IPS DF 4.7 (cell line): ENCODE data around the gene EPHX1.
"Not testable (repeated sequence)": the region's sequence is repeated elsewhere in the genome, so short reads cannot be mapped to it uniquely, and the experiment has no call there.

ENCODE experiments used
- DNase-seq: peaks from one replicate; pipeline ENCODE4 v3.0.0-alpha.2; 2013; ENCODE audit warnings: low spot score; ENCODE audit errors: extremely low read depth

Gene EPHX1

GRCh38 chr1:225809842-225810578 is at the start of gene EPHX1:
TSS of gene EPHX1 (plus strand) at chr1:225810124. CDS start at chr1:225828730, 18,606 bp downstream.
- no peak for DNase-seq

GRCh38 chr1:225760531-225760930 is 49.4 kb upstream of the EPHX1 start:
- DNase-seq, result no peak

GRCh38 chr1:225761395-225761794 is 48.5 kb upstream of the EPHX1 start:
- not testable (repeated sequence) for DNase-seq

- DNase-seq, result no peak
Measured at GRCh38 chr1:225762002-225762441, 47.9 kb upstream of the EPHX1 start.

- DNase-seq, result no peak
Measured at GRCh38 chr1:225762444-225762843, 47.5 kb upstream of the EPHX1 start.

GRCh38 chr1:225763716-225764548 is 46.0 kb upstream of the EPHX1 start:
- no peak for DNase-seq

- no peak for DNase-seq
Measured at GRCh38 chr1:225765982-225766674, 43.8 kb upstream of the EPHX1 start.

GRCh38 chr1:225766967-225767633 is 42.8 kb upstream of the EPHX1 start:
- no peak for DNase-seq

GRCh38 chr1:225767634-225768540 is 42.0 kb upstream of the EPHX1 start:
- DNase-seq, result no peak

GRCh38 chr1:225768662-225769426 is 41.1 kb upstream of the EPHX1 start:
- DNase-seq, result no peak

GRCh38 chr1:225769687-225770086 is 40.2 kb upstream of the EPHX1 start:
- DNase-seq, result no peak

- DNase-seq, result no peak
Measured at GRCh38 chr1:225770561-225771248, 39.2 kb upstream of the EPHX1 start.

GRCh38 chr1:225771661-225772322 is 38.1 kb upstream of the EPHX1 start:
- DNase-seq, result no peak

- peak; percentile 98 for DNase-seq
Measured at GRCh38 chr1:225772323-225772768, 37.6 kb upstream of the EPHX1 start.

GRCh38 chr1:225772848-225773247 is 37.1 kb upstream of the EPHX1 start:
- no peak for DNase-seq

- DNase-seq, result no peak
Measured at GRCh38 chr1:225774281-225775147, 35.4 kb upstream of the EPHX1 start.

GRCh38 chr1:225776294-225776693 is 33.6 kb upstream of the EPHX1 start:
- DNase-seq, result no peak
